PC-3 (cell line): Measurements from ENCODE around the gene NKD1.

Experiments
- CTCF ChIP-seq: fragments of 300-600 bp; sonication (generic); conservative IDR thresholded peaks from 2 replicates; pipeline ENCODE4 v1.5.1; 2017; ENCODE audit warnings: antibody characterized with exemption, low read depth, mild to moderate bottlenecking, low read length
- EZH2phosphoT487 ChIP-seq: fragments of 300-600 bp; sonication (generic); IDR thresholded peaks from 2 replicates; pipeline ENCODE4 v1.6.1; 2018; ENCODE audit warnings: mild to moderate bottlenecking, antibody characterized with exemption, low read length, borderline replicate concordance

DNA sequence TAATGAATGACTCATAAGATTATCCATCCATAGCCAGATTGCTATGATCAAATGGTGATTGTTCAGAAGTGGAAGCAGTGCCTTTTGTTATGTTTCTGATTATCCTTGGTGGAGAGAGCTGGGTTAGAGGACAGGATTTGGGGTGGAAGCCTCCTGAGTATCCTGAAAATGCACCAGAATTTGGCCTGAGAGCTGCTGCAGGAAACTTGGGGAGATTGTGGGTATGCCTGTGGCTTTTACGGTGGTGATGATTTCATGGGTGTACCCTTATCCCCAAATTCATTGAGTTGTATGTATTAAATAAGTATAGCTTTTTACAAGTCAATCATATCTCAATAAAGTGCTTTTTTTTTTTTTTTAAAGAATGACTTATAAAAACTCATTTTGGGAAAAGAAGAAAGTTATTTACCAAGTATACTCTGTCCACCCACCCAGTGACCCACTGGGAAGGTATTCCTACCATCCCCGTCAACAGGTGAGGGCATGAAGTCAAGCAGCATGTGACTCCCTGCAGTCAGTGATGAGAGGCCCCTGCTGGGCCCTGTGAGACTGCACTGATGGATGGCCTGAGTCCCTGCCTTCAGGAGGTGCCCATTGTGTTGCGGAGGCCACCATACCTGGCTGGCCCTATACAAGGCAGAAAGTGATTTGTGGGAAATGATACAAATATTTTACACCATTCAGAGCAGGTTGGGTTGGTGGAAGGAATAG lies 28.4 kb downstream of the NKD1 start:
- TF ChIP-seq CTCF (no peak), EZH2phosphoT487 (no peak)
